Pons (tissue), 1 donor: ENCODE results near the gene BSND.
"Not testable (repeated sequence)": the region's sequence is repeated elsewhere in the genome, so short reads cannot be mapped to it uniquely, and the experiment has no call there.

Experiments
- DNase-seq: peaks from one replicate; pipeline ENCODE4 v3.0.0-alpha.2; 2016; ENCODE audit warnings: low spot score

Gene BSND

GRCh38 chr1:55015731-55016620 is 17.2 kb downstream of the BSND start:
- DNase-seq = no peak

GRCh38 chr1:55018395-55018794 is 19.7 kb downstream of the BSND start:
- no peak for DNase-seq

- peak; percentile 43 for DNase-seq
Measured at GRCh38 chr1:55021942-55022546, 23.3 kb downstream of the BSND start.

- not testable (repeated sequence) for DNase-seq
Measured at GRCh38 chr1:55024163-55024562, 25.4 kb downstream of the BSND start.

GRCh38 chr1:55026682-55027081 is 27.9 kb downstream of the BSND start:
- not testable (repeated sequence) for DNase-seq

GRCh38 chr1:55031098-55031497 is 32.4 kb downstream of the BSND start:
- DNase-seq = not testable (repeated sequence)

- DNase-seq = no peak
Measured at GRCh38 chr1:55033265-55033614, 34.5 kb downstream of the BSND start.

- no peak for DNase-seq
Measured at GRCh38 chr1:55034476-55035133, 35.9 kb downstream of the BSND start.

GRCh38 chr1:55035904-55036303 is 37.2 kb downstream of the BSND start:
- DNase-seq = no peak

GRCh38 chr1:55037733-55038551 is 39.2 kb downstream of the BSND start:
- no peak for DNase-seq

GRCh38 chr1:55038552-55038838 is 39.8 kb downstream of the BSND start:
- no peak for DNase-seq

GRCh38 chr1:55038974-55039341 is 40.2 kb downstream of the BSND start:
- DNase-seq = no peak

GRCh38 chr1:55039342-55040082 is 40.8 kb downstream of the BSND start, which contains the start of gene PCSK9:
Gene PCSK9, plus strand, starts transcription at chr1:55039548. Its CDS starts 290 bp downstream, at chr1:55039838.
- no peak for DNase-seq

- no peak for DNase-seq
Measured at GRCh38 chr1:55040083-55040932, 41.6 kb downstream of the BSND start.

- no peak for DNase-seq
Measured at GRCh38 chr1:55040933-55041494, 42.3 kb downstream of the BSND start.

- no peak for DNase-seq
Measured at GRCh38 chr1:55041613-55042012, 42.9 kb downstream of the BSND start.

GRCh38 chr1:55043011-55043410 is 44.3 kb downstream of the BSND start:
- DNase-seq = no peak

GRCh38 chr1:55043726-55044125 is 45.0 kb downstream of the BSND start:
- DNase-seq = no peak

GRCh38 chr1:55044617-55045397 is 46.1 kb downstream of the BSND start:
- DNase-seq = no peak

- DNase-seq = no peak
Measured at GRCh38 chr1:55045430-55045829, 46.7 kb downstream of the BSND start.
